Measurements from ENCODE around the gene PRKACA. TPM values are rescaled to one million over a fixed set of nuclear protein-coding genes. Genes with fewer than 3 reads are reported as not detected.
"Not testable (repeated sequence)": the region's sequence is repeated elsewhere in the genome, so short reads cannot be mapped to it uniquely, and the experiment has no call there.

Gene PRKACA
- total RNA-seq, 6 experiments from 2014 or later, result 137 to 170 (median 149) TPM

GRCh38 chr19:14054099-14054498 lies 63.5 kb downstream of the PRKACA start:
- TF ChIP-seq CTCF (IDR thresholded peaks at IDR 0.05), result no peak
- DNase-seq, result no peak
- Mint-ChIP-seq H3K27ac (no peak overlapping the region), H3K4me3 (no peak overlapping the region), H3K27me3 (ENCODE audit: insufficient read depth) (peaks cover 5% of the 10 kb centered on the region), H3K36me3 (ENCODE audit: low read depth) (peaks cover 5% of the 10 kb centered on the region; the same call in 1 of the 2 replicates), H3K4me1 (ENCODE audit: low read depth) (peaks cover 4% of the 10 kb centered on the region; the same call in 1 of the 2 replicates), H3K9me3 (no peaks in the 10 kb centered on the region)

GRCh38 chr19:14053500-14053899 lies 64.1 kb downstream of the PRKACA start:
- Mint-ChIP-seq H3K4me3 (no peak overlapping the region), H3K9me3 (no peaks in the 10 kb centered on the region), H3K27me3 (ENCODE audit: insufficient read depth) (no peaks in the 10 kb centered on the region; the same call in 1 of the 2 replicates), H3K27ac (no peak overlapping the region), H3K4me1 (ENCODE audit: low read depth) (no peaks in the 10 kb centered on the region), H3K36me3 (ENCODE audit: low read depth) (peaks cover 5% of the 10 kb centered on the region; the same call in 1 of the 2 replicates)
- no peak for TF ChIP-seq CTCF (IDR thresholded peaks at IDR 0.05)
- no peak for DNase-seq

- DNase-seq, result no peak
- Mint-ChIP-seq H3K4me3 (no peak overlapping the region), H3K36me3 (ENCODE audit: low read depth) (peaks cover 5% of the 10 kb centered on the region; the same call in 1 of the 2 replicates), H3K27ac (no peak overlapping the region), H3K4me1 (ENCODE audit: low read depth) (no peaks in the 10 kb centered on the region), H3K9me3 (no peaks in the 10 kb centered on the region), H3K27me3 (ENCODE audit: insufficient read depth) (no peaks in the 10 kb centered on the region; the same call in 1 of the 2 replicates)
- no peak for TF ChIP-seq CTCF (IDR thresholded peaks at IDR 0.05)
Observed at GRCh38 chr19:14053032-14053431, 64.5 kb downstream of the PRKACA start.

- H3K27me3 Mint-ChIP-seq (ENCODE audit: insufficient read depth), result no peaks in the 10 kb centered on the region; the same call in 1 of the 2 replicates
- H3K36me3 Mint-ChIP-seq (ENCODE audit: low read depth), result peaks cover 5% of the 10 kb centered on the region; the same call in 1 of the 2 replicates
- no peak for TF ChIP-seq CTCF (IDR thresholded peaks at IDR 0.05)
- DNase-seq, result no peak
- no peaks in the 10 kb centered on the region for H3K4me1 Mint-ChIP-seq (ENCODE audit: low read depth)
- H3K27ac Mint-ChIP-seq, result no peak overlapping the region
- H3K4me3 Mint-ChIP-seq, result no peak overlapping the region
- no peaks in the 10 kb centered on the region for H3K9me3 Mint-ChIP-seq
Observed at GRCh38 chr19:14052470-14052869, 65.1 kb downstream of the PRKACA start.

- no peaks in the 10 kb centered on the region for H3K4me1 Mint-ChIP-seq (ENCODE audit: low read depth)
- no peak overlapping the region for H3K4me3 Mint-ChIP-seq
- no peaks in the 10 kb centered on the region for H3K9me3 Mint-ChIP-seq
- no peak for DNase-seq
- TF ChIP-seq CTCF (IDR thresholded peaks at IDR 0.05), result no peak
- no peak overlapping the region for H3K27ac Mint-ChIP-seq
- H3K36me3 Mint-ChIP-seq (ENCODE audit: low read depth), result peaks cover 5% of the 10 kb centered on the region; the same call in 1 of the 2 replicates
- H3K27me3 Mint-ChIP-seq (ENCODE audit: insufficient read depth), result no peaks in the 10 kb centered on the region; the same call in 1 of the 2 replicates
Observed at GRCh38 chr19:14051980-14052379, 65.6 kb downstream of the PRKACA start.

- H3K4me3 Mint-ChIP-seq; H3K4me1 Mint-ChIP-seq (ENCODE audit: low read depth); H3K36me3 Mint-ChIP-seq (ENCODE audit: low read depth); H3K27ac Mint-ChIP-seq; H3K9me3 Mint-ChIP-seq; H3K27me3 Mint-ChIP-seq (ENCODE audit: insufficient read depth); DNase-seq: not testable (repeated sequence)
- TF ChIP-seq CTCF (IDR thresholded peaks at IDR 0.05), result peak; percentile 40; the same call in 1 of the 2 replicates
Observed at GRCh38 chr19:14050961-14051360, 66.6 kb downstream of the PRKACA start.
